ENCODE measurements around the gene PHF14. TPM values are rescaled to one million over a fixed set of nuclear protein-coding genes. Genes with fewer than 3 reads are reported as not detected.

The PHF14 gene
- total RNA-seq, 2 donors from 2014 or later: 11.9 to 28.3 TPM

GRCh38 chr7:11217848-11218565 lies 244.3 kb downstream of the PHF14 start:
- peaks cover 0 to 4% (median 0%) of the 10 kb centered on the region in 3 donors for H3K9me3 ChIP-seq
- no peaks in the 10 kb centered on the region for H3K27me3 ChIP-seq
- H3K4me1 ChIP-seq: no peaks in the 10 kb centered on the region
- no peak overlapping the region for H3K4me3 ChIP-seq
- 68 to 71% methylated on average over 6 of the region's 6 CpGs for WGBS, 2 donors
- no peak overlapping the region for H3K27ac ChIP-seq
- DNase-seq (no peak), ATAC-seq (no peak)
- TF ChIP-seq CTCF (IDR thresholded peaks at IDR 0.05) (no peak), POLR2A (IDR thresholded peaks at IDR 0.05) (no peak)
- intact Hi-C loops (cut with DNase I): no loop called here
- H3K36me3 ChIP-seq (replicated peaks in 1 of 2; ENCODE audit: insufficient read depth in 1 of 2, low read depth in 2 of 2): no peaks in the 10 kb centered on the region

Data from body of pancreas (tissue), 4 donors.